ENCODE measurements around the gene CORO2A. TPM values are rescaled to one million over a fixed set of nuclear protein-coding genes. Genes with fewer than 3 reads are reported as not detected.

The CORO2A gene
- total and polyA plus RNA-seq, 2 of the 4 experiments (the other 2 are of a cell fraction) = 1.9 to 2.2 TPM

DNA sequence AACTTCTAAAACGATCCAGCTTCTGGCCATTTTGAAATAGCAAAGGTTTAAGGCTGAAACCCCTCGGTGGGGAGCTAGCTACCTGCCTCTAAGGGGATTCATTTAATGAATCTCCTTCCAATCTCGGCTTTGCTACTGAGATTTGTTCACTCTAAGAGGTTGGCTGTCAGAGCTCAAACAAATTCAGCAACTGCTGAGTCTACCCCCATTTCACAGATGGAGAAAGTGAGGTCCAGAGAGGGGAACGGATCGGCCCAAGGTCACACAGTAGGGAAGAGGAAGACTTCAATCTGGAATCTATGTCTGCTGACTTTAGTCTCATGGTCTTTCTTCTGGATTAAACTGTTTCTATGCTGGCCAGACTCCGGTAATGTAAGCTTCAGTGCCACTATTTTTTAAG is 3.0 kb downstream of the CORO2A start:
- no peak overlapping the region for H4K8ac ChIP-seq (ENCODE audit: low read depth in 2 of 2, low read length in 2 of 2)
- no peak overlapping the region for H3K14ac ChIP-seq (replicated peaks; ENCODE audit: low read depth, low read length)
- no peak overlapping the region for H2BK15ac ChIP-seq (ENCODE audit: low read depth, low read length)
- no peak overlapping the region for H2BK20ac ChIP-seq (ENCODE audit: low read depth, low read length)
- H2BK5ac ChIP-seq (ENCODE audit: low read depth, low read length, poor library complexity, severe bottlenecking) = no peak overlapping the region
- no peak overlapping the region for H4K91ac ChIP-seq (ENCODE audit: insufficient read depth, low read depth, low read length)
- H3K56ac ChIP-seq (ENCODE audit: extremely low read depth, insufficient read depth, low read length) = no peak overlapping the region
- ChIA-PET POLR2A (ENCODE audit: unreplicated experiment) (no interaction called here), CTCF (interaction anchor here (0.6 kb wide), 1 partner anchor 246 kb away, joined by 3 read pairs; no protein-coding TSS in a partner anchor)
- H2AK5ac ChIP-seq (ENCODE audit: low read depth, low read length) = no peak overlapping the region
- dilution Hi-C loops (cut with HindIII; ENCODE audit: low sequenced_read_pairs, unreplicated experiment) = no loop called here
- BruUV-seq (replicated peaks) = no TSS peak
- H3K9me1 ChIP-seq (ENCODE audit: insufficient read depth, low read length) = peaks cover 7% of the 10 kb centered on the region
- H3K27ac ChIP-seq (ENCODE audit: insufficient read depth, low read length) = no peak overlapping the region
- intact Hi-C loops (cut with micrococcal nuclease) = no loop called here
- H2AFZ ChIP-seq (replicated peaks; ENCODE audit: low read length, poor library complexity) = no peak overlapping the region
- H4K5ac ChIP-seq (ENCODE audit: low read depth, low read length) = no peak overlapping the region
- no peak overlapping the region for H3K4me3 ChIP-seq (ENCODE audit: insufficient read depth, low read depth, low read length)
- H3K9ac ChIP-seq (ENCODE audit: low read depth, low read length) = no peak overlapping the region
- in situ Hi-C loops (cut with MboI; ENCODE audit: low sequenced_read_pairs) = no loop called here
- H3K18ac ChIP-seq (ENCODE audit: low read depth, low read length) = no peak overlapping the region
- no peak for TF ChIP-seq RCOR1 (IDR thresholded peaks at IDR 0.05; ENCODE audit: insufficient replicate concordance, low read length)
- no peak for TF ChIP-seq CHD1 (IDR thresholded peaks at IDR 0.05; ENCODE audit: low read depth, low read length)
- no peak for TF ChIP-seq NFE2L2 (IDR thresholded peaks at IDR 0.05; ENCODE audit: low read depth, low read length)
- TF ChIP-seq SMC3 (IDR thresholded peaks at IDR 0.05; ENCODE audit: low read depth, low read length) = no peak
- TF ChIP-seq MXI1 (IDR thresholded peaks at IDR 0.05; ENCODE audit: borderline replicate concordance, low read depth, low read length) = no peak
- no peak for TF ChIP-seq MAFK (IDR thresholded peaks at IDR 0.05; ENCODE audit: low read depth, low read length)
- TF ChIP-seq BHLHE40 (IDR thresholded peaks at IDR 0.05; ENCODE audit: low read depth, low read length) = no peak
- TF ChIP-seq CEBPB (IDR thresholded peaks at IDR 0.05; ENCODE audit: low read depth, low read length) = no peak
- H3K23ac ChIP-seq (ENCODE audit: low read depth, low read length) = no peak overlapping the region
- H3K4ac ChIP-seq (ENCODE audit: low read depth, low read length) = no peak overlapping the region
- H4K20me1 ChIP-seq (ENCODE audit: insufficient read depth, low read length) = no peaks in the 10 kb centered on the region
- H3K79me1 ChIP-seq (ENCODE audit: low read depth in 1 of 2, low read length in 2 of 2) = peaks cover 0 to 4% of the 10 kb centered on the region in 2 experiments; a peak in 1 of 4 replicates
- DNase-seq (no peak), ATAC-seq (ENCODE audit: low read depth) (no peak)
- no peaks in the 10 kb centered on the region for H3K9me3 ChIP-seq (ENCODE audit: control insufficient read depth, insufficient read depth, low read length)
- H2BK120ac ChIP-seq (ENCODE audit: low read depth, low read length) = no peak overlapping the region
- H3K27me3 ChIP-seq (ENCODE audit: control insufficient read depth, insufficient read depth, low read length) = 0 out of 2 replicates have a peak, but pooled peaks cover 3% of the 10 kb centered on the region
- no peak overlapping the region for H2AK9ac ChIP-seq (replicated peaks; ENCODE audit: low read depth, low read length, poor library complexity)
- no peak overlapping the region for H3K4me2 ChIP-seq (ENCODE audit: low read depth, low read length)
- H3K4me1 ChIP-seq (ENCODE audit: control insufficient read depth, insufficient read depth, low read length) = peaks cover 3% of the 10 kb centered on the region
- no peaks in the 10 kb centered on the region for H3K36me3 ChIP-seq (ENCODE audit: control insufficient read depth, insufficient read depth, low read length)
- WGBS, 2 experiments (ENCODE audit: extremely low coverage in 2 of 2, insufficient read length in 1 of 2) = no CpG with 5 or more reads among the region's 6 CpGs

Measured in IMR-90 (cell line).